Activated CD8-positive, alpha-beta memory T cell treated with anti-CD3 and anti-CD28 coated beads for 48 hours (primary cell): Measurements from ENCODE around the gene ARID1B.
"Not testable (repeated sequence)": the region's sequence is repeated elsewhere in the genome, so short reads cannot be mapped to it uniquely, and the experiment has no call there.

ENCODE experiments used
- DNase-seq, 3 experiments: peaks; one replicate each; pipeline ENCODE4 v3.0.0-alpha.2; 2020; ENCODE audit warnings: low read depth in 2 of 3, low spot score in 2 of 3

The ARID1B gene

DNA sequence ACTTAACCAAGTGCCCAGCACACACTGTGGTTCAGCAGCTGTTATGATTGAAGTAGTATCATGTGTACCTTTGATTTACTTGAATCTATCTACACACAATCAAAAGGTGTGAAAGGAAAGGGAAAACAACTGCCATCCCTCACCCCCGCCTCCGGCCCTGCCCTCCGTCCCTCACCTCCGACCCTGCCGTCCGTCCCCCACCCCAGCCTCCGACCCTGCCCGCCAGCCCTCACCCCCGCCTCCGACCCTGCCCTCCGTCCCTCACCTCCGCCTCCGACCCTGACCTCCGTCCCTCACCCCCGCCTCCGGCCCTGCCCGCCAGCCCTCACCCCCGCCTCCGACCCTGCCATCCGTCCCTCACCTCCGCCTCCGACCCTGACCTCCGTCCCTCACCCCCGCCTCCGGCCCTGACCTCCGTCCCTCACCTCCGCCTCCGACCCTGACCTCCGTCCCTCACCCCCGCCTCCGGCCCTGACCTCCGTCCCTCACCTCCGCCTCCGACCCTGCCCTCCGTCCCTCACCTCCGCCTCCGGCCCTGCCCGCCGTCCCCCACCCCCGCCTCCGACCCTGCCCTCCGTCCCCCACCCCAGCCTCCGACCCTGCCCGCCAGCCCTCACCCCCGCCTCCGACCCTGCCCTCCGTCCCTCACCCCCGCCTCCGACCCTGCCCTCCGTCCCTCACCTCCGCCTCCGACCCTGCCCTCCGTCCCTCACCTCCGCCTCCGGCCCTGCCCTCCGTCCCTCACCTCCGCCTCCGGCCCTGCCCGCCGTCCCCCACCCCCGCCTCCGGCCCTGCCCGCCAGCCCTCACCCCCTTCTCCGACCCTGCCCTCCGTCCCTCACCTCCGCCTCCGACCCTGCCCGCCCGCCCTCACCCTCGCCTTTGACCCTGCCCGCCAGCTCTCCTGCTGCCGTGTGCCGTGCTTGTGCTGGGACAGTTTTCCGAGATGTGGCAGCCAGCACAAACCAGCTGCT is 370.2 kb downstream of the ARID1B start:
- not testable (repeated sequence) for DNase-seq

DNA sequence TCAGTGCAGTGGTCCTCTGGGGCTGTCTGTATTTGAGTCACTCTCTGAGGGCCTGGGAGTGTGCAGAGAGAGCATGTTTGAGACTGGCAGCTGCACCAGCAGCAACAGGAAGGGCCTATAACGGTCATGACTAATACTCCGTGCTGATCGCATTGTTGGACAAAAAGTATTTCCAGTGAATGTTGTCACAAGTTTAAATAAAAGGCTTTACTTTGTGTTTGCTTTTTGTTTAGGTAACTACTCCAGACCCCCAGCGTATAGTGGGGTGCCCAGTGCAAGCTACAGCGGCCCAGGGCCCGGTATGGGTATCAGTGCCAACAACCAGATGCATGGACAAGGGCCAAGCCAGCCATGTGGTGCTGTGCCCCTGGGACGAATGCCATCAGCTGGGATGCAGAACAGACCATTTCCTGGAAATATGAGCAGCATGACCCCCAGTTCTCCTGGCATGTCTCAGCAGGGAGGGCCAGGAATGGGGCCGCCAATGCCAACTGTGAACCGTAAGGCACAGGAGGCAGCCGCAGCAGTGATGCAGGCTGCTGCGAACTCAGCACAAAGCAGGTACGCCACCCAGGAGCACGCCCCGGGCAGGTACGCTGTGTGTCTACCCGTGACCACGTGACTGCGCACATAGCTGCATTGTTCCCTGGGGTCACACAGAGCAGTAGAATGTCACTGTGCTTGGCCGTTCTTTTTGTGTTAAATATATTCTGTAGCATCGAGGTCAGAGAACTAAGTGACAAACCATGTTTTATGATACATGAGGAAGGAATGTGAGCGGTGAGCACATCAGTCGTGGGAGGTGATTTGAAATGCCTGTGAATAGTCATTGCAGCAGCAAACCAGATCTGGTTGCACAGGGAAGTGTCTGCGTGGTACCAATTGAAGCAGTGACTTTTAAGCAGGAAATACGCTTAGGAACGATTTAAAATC is 371.5 kb downstream of the ARID1B start:
- no peak for DNase-seq

DNA sequence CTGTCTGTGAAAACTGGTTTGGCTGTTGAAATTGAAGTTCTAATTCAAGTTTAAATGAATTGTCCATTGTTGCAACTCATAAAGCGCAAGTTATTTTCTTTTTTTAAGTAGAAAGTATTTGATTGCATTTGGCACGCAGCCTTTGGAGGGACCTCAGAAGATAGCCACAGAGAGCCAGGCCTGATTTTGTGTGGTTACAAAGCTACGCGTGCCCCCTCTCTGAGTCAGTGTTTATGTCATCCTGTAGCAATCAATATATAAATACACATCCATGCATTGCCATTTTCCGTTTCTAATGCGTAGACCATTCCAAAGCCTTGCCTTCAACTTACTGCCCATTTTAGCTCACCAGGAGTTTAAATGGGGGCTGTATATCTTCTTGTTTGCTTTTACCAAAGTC is 372.9 kb downstream of the ARID1B start:
- no peak for DNase-seq

DNA sequence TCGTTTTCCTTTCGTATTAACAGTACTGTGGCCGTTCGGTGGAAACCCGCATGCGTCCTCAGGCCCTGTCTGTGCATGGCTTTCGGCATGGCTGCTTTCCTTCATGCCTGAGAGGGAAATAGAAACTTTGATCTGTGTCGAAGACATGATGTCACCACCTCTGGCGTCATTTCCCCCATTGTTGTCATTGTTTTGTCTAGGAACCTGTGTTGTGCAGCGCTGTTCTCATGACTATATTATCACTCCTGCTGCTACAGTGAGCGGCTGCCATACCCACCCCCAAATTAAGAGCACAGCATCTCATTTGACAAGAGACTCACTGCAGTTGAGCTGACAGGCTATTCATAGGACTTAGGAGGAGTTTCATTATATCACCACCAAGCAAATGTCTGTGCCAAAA is 373.9 kb downstream of the ARID1B start:
- DNase-seq: no peak

DNA sequence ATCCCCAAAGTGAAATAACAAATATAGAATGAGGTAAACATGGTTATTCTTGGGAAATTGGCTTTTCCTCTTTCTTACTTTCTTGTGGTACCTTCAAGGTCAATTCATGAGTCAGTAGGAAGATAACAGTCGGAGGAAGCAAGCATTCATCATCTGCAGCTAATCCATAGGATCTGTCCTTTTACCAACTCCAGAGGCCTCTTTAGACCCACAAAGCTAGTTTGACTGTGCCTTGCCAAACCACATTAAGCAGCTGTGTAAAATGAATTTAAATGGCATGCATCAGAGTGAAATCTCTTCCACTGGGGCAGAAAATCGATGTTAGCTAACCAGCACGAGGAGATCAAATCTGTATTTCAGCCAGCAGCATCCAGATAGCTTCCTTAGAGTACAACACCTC is 374.8 kb downstream of the ARID1B start:
- no peak for DNase-seq

DNA sequence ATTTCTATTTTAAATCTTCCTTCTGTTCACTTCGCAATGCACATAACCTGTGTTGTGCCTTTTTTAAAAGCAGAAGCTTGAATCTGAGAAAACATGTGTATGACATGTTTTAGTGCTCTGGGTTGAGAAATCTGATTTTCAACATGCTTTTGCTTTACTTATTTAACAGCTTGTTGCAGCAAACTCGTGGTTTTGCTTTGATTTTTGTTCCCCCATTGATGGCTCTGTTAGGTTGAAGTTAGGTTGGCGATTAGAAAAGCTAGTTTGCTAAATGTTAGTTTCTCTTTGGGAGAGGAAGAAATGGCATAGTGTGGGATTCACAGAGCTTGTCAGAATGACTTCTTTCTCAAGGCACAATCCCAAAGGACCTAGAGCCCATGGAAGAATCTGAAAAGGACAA is 375.4 kb downstream of the ARID1B start:
- no peak for DNase-seq

DNA sequence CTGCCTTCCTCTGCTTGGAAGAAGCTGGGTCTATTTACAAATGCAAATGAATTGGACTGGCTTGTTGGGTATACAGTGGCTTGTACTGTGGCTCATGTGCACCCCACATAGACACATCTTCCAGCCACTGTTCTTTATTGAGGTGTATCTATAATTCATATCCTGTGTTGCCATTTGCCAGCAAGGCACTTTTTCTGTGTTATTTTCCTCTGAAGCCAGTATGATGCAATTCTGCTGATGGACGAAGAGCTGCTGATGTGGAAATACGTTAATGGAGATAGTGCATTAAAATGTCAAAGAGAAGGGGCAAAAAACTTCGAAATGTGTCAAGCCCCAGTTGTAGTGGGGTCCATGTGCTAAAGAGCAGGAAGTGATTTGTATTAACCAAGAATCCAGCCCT is 378.6 kb downstream of the ARID1B start:
- no peak for DNase-seq

DNA sequence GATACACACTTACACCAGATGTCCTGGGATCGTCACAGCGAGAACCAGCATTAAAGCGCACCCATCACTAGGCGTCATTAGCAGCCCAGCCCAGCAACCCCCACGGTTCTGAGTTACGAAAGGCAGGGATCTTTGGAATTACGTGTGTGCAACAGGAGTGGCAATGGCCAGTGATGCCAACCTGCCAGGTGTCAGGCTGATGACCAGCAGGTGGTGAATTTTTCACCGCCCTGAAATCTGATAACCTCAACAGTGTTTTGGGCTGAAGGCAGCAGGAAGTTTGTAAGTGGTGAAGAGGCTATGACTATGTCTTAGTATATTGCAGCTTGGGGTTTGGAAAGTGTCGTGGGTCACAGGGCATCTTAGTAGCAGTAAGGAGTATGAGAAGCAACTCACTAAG is 380.1 kb downstream of the ARID1B start:
- no peak for DNase-seq

DNA sequence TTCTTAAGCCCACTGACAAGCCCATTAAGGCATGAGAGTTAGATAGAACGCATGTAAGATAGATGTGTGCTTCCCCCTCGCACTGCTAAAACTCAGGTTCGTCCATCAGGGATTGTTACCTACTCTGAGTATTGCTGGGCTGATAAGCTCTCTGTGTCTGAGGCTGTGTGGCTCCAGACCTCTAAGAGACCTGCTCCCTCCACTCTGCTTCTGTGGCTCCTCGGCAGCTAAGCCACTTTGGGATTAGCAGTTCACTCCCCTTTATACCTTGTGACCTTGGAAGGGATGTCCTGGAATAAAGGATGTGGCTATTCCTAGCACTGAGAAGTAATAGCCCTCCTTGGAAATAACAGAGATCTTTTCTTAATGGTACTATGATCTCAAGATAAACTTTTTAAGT is 381.3 kb downstream of the ARID1B start:
- no peak for DNase-seq

DNA sequence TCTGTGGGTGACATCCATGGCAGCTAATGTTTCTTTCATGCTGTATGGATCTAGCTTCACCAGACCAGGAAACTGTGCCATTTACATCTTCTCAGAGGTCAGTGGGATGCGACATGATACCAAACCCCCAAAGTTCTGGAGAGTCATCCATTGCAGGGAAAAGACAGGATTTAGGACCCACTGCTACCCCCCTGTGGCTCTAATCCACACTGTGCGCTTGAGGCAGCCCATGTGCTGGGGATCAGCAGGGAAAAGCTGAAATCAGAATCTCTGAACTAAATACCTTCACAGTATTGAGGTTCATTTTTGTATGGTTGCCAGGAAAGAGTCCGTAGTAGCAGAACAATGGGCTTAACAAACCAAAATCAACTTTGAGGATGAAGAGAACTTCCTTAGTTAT is 381.7 kb downstream of the ARID1B start:
- DNase-seq: no peak

DNA sequence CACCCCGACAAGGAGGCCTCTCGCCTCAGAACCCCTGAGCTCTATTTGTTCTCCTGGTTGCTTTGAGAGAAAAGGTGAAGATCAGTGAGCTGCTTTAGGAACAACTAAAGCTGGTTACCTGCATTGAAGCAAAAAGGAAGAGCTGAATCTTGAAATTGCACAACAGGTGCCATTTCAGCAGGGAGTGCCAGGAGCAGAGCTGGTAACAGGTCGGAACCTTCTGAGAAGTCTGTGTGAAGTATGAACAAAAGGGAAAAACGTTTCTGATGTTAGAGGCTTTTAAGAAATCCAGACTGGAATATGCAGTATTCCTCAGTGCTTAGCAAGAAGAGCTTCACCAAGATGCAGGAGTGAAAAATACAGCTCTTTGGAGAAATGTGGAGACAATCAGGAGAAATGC is 382.2 kb downstream of the ARID1B start:
- DNase-seq: no peak

DNA sequence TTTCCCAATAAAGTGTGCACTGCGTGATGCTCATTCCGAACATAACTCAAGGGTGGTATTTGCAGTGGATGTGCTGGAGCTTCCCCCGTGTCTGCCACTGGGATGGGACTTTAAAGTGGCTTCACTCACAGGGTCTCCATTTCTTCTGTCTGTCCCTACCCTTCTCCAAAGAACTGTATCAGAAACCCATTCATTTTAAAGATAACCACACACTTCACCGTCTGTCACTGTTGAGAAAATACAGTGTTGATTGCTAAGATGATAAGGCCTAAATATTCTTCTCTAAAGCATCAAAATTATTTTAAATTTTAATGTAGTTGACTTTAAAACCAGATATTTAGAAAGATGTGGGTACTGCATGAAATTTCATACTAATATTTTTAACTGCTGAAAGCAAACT is 384.7 kb downstream of the ARID1B start:
- no peak for DNase-seq

DNA sequence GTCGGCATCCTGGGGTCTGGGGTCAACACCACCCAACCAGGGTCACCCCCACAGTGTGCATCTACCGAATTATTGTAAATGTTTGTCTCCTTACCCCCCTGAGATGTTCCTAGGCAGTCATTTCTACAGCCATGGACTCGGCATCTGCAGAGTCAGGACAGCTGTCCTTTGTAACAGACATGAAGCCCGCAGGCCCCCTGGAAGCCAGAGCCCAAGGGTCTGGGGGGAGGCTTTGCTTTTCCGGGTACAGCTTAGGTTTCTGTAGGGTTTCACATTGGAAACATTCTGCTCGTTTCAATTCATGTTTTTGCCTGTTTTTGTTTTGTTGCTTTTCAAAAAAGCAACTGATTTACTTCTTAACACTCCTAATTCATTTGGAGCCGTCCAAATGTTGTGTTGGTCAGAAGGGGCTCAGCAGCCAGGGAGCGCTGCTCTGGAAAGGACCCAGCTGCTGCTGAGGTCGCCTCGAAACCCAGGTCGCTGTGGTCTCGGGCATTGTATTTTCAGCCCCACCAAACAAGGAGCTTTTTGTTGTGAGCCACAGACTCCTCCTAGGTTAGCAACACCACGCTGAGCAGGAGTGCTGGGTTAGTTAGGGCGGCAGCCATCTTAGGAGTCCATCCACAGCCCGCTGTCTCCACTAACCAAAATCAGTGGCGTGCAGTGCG is 385.7 kb downstream of the ARID1B start:
- DNase-seq: no peak

DNA sequence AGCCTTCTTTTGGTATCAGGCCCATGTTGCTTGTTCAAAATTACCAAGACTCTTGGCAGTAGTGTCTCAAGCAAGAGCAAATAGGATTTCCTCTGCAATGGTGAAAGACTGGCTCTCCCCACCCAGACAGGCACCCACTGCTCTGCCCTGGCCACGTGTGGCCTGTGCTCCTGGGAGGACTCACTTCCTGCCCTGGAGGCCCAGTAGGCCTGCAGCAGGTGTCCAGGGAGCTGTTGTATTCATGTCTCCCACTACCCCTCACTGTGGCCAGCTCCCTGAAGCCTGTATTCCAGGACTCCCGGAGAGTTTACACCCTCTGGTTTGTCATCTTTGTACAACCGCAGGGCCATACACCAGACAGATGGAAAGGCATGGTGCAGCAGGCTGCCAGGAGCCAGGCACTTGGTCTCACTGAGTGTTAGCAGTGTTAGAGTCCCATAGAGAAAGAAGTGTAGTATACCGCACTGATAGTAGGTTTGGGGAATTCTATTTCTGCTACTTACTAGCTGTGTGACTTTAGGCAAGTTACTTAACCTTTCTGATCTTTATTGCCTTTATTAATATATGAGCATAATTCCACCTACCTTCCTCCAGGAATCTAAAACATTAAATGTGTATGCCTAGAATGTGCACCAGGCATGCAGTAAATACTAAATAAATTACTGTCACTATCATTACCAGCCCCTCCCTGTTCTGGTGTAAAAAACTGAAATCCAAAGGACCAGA is 386.4 kb downstream of the ARID1B start:
- no peak for DNase-seq

DNA sequence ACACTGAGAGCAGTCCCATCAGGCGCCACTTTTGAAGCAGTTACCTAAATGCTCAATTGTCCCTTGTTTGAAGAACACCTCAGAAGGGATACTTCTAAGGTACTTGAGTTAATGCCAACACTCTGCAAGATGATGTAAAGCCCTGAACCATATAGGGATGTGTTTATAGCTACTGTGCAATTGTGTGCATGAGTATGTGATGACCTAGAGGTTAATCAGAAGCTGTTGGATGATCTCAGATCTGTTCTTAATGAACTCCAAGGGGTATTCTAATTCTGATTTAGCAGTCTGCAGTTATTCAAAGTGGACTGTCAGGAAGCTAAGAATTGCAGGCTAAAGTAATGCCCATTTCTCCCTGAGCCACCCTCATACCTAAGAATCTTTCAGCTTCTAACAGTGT is 387.8 kb downstream of the ARID1B start:
- no peak for DNase-seq

DNA sequence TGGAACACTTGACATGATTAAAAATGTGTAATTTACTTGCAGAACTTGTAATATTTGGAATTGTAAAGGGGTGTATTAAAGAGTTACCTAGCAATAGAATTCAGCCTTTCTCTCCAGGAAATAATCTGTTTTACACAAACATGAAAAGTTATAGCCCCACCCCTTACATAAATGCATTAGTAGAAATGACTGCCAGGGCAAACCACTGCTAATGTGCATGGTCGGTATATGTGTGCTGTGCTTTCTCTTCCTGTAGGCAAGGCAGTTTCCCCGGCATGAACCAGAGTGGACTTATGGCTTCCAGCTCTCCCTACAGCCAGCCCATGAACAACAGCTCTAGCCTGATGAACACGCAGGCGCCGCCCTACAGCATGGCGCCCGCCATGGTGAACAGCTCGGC is 389.6 kb downstream of the ARID1B start:
- DNase-seq: no peak

DNA sequence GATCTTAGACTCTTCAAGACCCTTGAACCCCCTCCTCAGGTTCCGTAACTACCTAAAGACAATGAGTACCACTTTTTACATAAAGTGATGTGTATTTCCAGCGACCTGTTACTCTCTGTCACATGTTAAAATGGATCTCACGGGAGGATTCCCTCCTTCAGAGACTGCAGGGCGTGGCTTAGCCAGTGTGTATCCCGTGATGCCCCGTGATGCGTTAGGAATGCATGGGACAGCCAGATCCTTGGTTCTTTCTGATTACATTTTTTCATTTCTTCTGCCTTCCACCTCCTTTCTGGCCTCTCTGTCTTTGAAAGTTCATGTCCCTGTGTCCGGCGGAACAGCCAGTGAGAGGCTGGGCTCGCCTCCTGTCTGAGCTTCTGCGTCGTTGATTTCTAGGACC is 390.7 kb downstream of the ARID1B start:
- DNase-seq: no peak

DNA sequence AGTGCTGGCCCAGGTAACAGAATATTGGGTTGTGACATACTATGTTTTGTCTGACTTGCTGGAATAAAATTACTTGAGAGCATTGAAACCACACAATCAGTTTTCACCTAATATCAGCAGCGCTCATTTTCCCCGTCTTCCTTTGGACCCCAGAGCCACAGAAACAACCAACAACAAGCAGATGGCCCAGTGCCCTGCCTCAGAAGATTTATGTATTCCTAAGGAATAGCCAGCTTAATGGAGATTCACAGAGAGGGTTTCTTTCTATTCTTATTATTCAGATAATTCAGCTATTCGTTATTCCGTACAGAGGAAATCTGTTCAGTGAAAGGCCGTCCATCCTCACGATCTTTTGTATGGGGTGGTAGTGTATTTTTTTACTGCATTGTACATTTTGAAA is 391.3 kb downstream of the ARID1B start:
- no peak for DNase-seq

DNA sequence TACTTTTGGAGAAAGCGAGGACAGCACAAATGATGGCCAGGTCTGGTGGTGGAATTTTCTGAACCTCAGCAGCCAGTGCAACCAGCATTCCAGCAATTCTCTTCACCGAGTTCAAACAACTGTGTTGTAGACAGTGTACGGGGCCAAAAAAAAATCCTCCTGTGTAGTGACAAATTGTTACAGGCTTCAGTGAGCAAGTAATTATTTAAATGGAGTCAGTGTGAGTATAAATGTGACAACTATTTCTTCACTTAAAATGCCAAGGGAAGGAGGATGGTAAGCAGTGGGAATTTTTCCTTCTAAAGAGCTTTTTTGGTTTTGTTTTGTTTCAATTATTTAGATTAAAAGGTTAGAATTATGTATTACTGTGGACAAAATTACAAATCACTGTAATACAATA is 392.0 kb downstream of the ARID1B start:
- no peak for DNase-seq

DNA sequence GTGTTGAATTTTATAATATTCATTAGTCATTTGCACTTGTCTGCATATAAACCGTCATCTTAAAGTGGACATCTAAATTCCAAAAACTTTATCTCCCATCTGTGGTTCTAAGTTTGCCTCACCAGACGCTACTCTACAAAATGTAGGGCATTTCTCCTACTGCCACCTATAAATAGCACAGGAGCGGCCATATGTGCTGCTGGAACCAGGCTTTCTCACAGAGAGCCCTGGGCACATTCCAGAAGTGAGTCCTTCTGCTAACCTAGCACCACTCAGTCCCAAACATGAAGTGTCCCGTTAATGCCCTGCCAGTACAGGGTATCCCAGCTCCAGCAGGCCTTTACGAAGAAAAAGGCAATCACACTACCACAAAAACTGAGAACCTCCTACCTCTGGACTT is 392.5 kb downstream of the ARID1B start:
- DNase-seq: no peak

DNA sequence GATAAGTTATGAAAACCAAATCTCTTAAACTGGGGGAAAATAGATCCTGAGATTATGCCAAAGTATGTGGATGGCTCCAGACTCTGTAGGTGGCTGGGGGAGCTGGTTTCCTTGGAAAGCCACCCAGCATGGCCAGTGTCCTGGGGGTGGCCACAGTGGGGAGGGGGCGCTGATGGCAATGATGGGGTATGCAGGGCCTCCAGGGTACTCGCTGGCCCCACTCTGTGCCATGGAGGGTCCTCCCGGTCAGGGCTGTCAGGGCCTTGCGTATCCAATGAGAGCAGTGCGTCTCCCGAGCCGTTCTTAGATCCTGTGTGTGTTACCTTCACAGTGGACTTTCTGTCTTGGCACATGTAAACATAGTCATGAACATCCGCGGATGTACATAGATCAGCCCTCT is 393.4 kb downstream of the ARID1B start:
- DNase-seq: no peak
